ENCODE measurements around the gene UBE2G2. TPM values are rescaled to one million over a fixed set of nuclear protein-coding genes. Genes with fewer than 3 reads are reported as not detected.
"Not testable (repeated sequence)": the region's sequence is repeated elsewhere in the genome, so short reads cannot be mapped to it uniquely, and the experiment has no call there.

Gene UBE2G2
- total RNA-seq, 2 donors from 2014 or later: 67.7 to 138 TPM

DNA sequence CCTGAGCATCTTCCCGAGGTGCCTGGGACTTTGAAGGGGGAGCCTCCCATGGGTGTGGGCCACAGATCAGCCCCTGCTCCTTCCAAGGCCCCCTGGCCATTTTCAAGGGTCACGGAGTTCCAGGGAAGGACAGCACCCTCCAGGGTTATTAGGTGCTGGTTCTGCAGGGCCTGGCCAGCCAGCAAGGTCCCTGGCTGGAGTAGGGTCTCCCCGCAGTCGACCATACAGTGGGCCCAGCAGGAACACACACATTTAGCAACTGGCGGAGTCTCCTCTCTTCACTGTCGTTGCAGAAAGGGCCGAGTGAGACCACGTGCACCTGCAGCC is 34.0 kb upstream of the UBE2G2 start:
- Histone ChIP-seq H3K9me3 (no peaks in the 10 kb centered on the region), H3K27ac (no peak overlapping the region), H3K36me3 (no peaks in the 10 kb centered on the region), H3K27me3 (replicated peaks; ENCODE audit: insufficient read depth) (no peaks in the 10 kb centered on the region), H3K4me1 (ENCODE audit: control insufficient read depth in 1 of 2, low read depth in 2 of 2) (no peaks in the 10 kb centered on the region), H3K4me3 (no peak overlapping the region)
- DNase-seq (ENCODE audit: low spot score) (no peak), ATAC-seq (ENCODE audit: insufficient number of reproducible peaks, low FRiP score, low read depth) (no peak)
- TF ChIP-seq, protein P1, sequence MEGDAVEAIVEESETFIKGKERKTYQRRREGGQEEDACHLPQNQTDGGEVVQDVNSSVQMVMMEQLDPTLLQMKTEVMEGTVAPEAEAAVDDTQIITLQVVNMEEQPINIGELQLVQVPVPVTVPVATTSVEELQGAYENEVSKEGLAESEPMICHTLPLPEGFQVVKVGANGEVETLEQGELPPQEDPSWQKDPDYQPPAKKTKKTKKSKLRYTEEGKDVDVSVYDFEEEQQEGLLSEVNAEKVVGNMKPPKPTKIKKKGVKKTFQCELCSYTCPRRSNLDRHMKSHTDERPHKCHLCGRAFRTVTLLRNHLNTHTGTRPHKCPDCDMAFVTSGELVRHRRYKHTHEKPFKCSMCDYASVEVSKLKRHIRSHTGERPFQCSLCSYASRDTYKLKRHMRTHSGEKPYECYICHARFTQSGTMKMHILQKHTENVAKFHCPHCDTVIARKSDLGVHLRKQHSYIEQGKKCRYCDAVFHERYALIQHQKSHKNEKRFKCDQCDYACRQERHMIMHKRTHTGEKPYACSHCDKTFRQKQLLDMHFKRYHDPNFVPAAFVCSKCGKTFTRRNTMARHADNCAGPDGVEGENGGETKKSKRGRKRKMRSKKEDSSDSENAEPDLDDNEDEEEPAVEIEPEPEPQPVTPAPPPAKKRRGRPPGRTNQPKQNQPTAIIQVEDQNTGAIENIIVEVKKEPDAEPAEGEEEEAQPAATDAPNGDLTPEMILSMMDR (IDR thresholded peaks at IDR 0.05): no peak

DNA sequence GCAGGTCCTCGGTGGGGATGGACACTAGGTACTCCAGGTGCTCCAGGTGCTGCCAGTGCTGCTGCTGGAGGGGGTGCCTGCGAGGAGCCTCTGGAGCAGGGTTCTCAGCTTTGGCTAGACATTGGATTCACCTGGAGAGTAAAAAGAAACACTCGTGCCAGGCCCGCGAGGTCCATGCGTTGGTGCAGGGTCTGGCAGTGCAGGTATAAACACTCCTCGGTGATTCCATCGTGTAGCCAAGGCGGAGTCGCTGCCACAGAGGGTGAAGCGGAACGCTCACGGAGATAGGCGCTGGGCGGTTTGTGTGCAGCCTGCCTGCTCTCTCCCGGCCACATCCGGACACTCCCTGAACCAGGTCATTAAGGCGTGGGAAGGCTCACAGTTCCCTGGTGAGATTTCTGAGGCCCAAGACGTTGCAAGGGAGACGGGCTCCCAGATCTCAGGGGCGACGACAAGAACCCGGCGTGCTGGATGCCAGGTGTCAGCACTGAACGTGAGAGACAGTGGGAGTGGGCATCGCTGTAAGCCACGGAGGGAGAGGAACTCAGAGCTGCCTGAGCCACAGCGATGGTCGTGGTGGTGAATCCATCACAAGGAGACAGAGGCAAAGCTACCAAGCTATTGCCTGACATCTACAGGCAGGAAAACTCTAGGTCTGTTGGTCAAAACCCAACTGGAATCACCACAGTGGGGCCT is 33.5 kb upstream of the UBE2G2 start:
- DNase-seq (ENCODE audit: low spot score) (no peak), ATAC-seq (ENCODE audit: insufficient number of reproducible peaks, low FRiP score, low read depth) (no peak)
- TF ChIP-seq, protein P1 (IDR thresholded peaks at IDR 0.05): no peak
- Histone ChIP-seq H3K9me3 (no peaks in the 10 kb centered on the region), H3K4me1 (ENCODE audit: control insufficient read depth in 1 of 2, low read depth in 2 of 2) (no peaks in the 10 kb centered on the region), H3K27ac (no peak overlapping the region), H3K36me3 (no peaks in the 10 kb centered on the region), H3K4me3 (no peak overlapping the region), H3K27me3 (replicated peaks; ENCODE audit: insufficient read depth) (no peaks in the 10 kb centered on the region)

DNA sequence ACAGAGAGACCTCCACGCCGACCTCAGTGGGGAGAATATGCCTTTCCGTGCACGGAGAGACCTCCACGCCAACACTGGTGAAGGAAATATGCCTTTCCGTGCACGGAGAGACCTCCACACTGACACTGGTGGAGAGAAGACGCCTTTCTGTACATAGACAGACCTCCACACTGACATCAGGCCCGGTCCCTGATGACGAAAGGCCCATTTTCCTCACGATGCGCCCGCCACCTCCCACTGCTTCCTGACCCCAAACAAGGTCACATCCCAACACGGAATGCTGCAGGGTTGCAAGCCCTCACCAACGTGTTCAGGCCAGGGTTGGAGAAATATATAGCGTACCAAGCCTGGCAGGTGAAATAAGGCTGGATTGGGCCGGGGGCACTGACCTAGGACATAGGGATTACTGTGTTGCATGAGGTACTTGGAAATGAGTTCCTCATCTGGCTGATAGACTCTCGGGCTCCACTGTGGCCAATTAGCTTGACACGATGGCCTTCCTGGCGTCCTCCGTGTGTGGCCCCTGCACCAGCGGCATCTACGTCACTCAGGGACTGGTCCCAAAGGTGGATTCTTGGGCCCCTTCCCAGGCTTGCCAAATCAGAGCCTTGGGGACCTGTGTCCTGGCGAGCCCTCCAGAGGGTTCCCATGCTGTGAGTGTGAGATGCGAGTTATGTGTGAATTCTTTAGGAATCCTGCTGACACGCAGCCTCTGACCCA is 32.8 kb upstream of the UBE2G2 start:
- Histone ChIP-seq H3K36me3 (no peaks in the 10 kb centered on the region), H3K27ac (no peak overlapping the region), H3K9me3 (no peaks in the 10 kb centered on the region), H3K27me3 (replicated peaks; ENCODE audit: insufficient read depth) (no peaks in the 10 kb centered on the region), H3K4me1 (ENCODE audit: control insufficient read depth in 1 of 2, low read depth in 2 of 2) (no peaks in the 10 kb centered on the region), H3K4me3 (no peak overlapping the region)
- DNase-seq (ENCODE audit: low spot score) (no peak), ATAC-seq (ENCODE audit: insufficient number of reproducible peaks, low FRiP score, low read depth) (no peak)
- TF ChIP-seq, protein P1 (IDR thresholded peaks at IDR 0.05): no peak

GRCh38 chr21:44833663-44834062 is 32.0 kb upstream of the UBE2G2 start:
- H3K9me3 ChIP-seq: peaks cover 3% of the 10 kb centered on the region
- no peak overlapping the region for H3K4me3 ChIP-seq
- no peaks in the 10 kb centered on the region for H3K4me1 ChIP-seq (ENCODE audit: control insufficient read depth in 1 of 2, low read depth in 2 of 2)
- H3K27ac ChIP-seq: no peak overlapping the region
- no peaks in the 10 kb centered on the region for H3K27me3 ChIP-seq (replicated peaks; ENCODE audit: insufficient read depth)
- H3K36me3 ChIP-seq: no peaks in the 10 kb centered on the region
- TF ChIP-seq, protein P1 (IDR thresholded peaks at IDR 0.05): no peak
- DNase-seq (ENCODE audit: low spot score): no peak
- no peak for ATAC-seq (ENCODE audit: insufficient number of reproducible peaks, low FRiP score, low read depth)

GRCh38 chr21:44832516-44833255 is 31.1 kb upstream of the UBE2G2 start:
- H3K4me3 ChIP-seq; H3K27me3 ChIP-seq (replicated peaks; ENCODE audit: insufficient read depth); H3K27ac ChIP-seq; H3K36me3 ChIP-seq; H3K4me1 ChIP-seq (ENCODE audit: control insufficient read depth in 1 of 2, low read depth in 2 of 2); DNase-seq (ENCODE audit: low spot score); ATAC-seq (ENCODE audit: insufficient number of reproducible peaks, low FRiP score, low read depth); H3K9me3 ChIP-seq: not testable (repeated sequence)

Measured in thoracic aorta (tissue), 2 donors.